ENCODE measurements around the gene NEXN. TPM values are rescaled to one million over a fixed set of nuclear protein-coding genes. Genes with fewer than 3 reads are reported as not detected.

Gene NEXN
- total and polyA plus RNA-seq, 8 donors: 12.7 to 64.3 (median 32.9) TPM

GRCh38 chr1:77925518-77925917 lies 37.1 kb downstream of the NEXN start:
- no peak for DNase-seq
- Histone ChIP-seq H3K36me3 (peaks cover 13 to 62% (median 28%) of the 10 kb centered on the region in 4 donors), H3K9me3 (no peaks in the 10 kb centered on the region), H3K4me3 (no peak overlapping the region), H3K27ac (no peak overlapping the region), H3K27me3 (no peaks in the 10 kb centered on the region), H3K4me1 (no peaks in the 10 kb centered on the region)
- intact Hi-C loops (cut with DNase I; ENCODE audit: low total_unique reads): no loop called here
- TF ChIP-seq EP300 (IDR thresholded peaks at IDR 0.05) (no peak), POLR2A (IDR thresholded peaks at IDR 0.05) (no peak), POLR2AphosphoS5 (IDR thresholded peaks at IDR 0.05) (no peak)
- TF ChIP-seq, protein P1, sequence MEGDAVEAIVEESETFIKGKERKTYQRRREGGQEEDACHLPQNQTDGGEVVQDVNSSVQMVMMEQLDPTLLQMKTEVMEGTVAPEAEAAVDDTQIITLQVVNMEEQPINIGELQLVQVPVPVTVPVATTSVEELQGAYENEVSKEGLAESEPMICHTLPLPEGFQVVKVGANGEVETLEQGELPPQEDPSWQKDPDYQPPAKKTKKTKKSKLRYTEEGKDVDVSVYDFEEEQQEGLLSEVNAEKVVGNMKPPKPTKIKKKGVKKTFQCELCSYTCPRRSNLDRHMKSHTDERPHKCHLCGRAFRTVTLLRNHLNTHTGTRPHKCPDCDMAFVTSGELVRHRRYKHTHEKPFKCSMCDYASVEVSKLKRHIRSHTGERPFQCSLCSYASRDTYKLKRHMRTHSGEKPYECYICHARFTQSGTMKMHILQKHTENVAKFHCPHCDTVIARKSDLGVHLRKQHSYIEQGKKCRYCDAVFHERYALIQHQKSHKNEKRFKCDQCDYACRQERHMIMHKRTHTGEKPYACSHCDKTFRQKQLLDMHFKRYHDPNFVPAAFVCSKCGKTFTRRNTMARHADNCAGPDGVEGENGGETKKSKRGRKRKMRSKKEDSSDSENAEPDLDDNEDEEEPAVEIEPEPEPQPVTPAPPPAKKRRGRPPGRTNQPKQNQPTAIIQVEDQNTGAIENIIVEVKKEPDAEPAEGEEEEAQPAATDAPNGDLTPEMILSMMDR (IDR thresholded peaks at IDR 0.05): no peak
- 69 to 95% (median 76%) methylated on average over 1 of the region's 1 CpG for WGBS, 5 donors

DNA sequence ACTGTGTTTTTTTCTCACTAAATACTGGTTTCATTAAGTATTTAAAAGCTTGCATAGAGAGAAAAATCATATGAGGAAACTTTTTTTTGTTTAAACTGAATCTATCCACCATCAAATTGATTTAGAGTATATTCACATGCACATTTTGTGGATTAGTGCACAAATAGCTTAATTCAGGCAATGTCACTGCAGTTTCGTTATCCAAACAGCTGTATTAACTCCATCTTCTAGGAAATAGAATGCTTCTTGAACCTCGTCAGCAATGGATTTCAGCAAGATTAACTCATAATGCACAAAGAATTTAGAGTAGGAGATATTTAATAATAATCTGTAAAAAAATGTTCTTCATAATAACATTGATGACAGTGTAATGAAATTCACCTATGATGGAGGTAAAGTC lies 37.5 kb downstream of the NEXN start:
- no peaks in the 10 kb centered on the region for H3K9me3 ChIP-seq
- intact Hi-C loops (cut with DNase I; ENCODE audit: low total_unique reads): no loop called here
- no peak overlapping the region for H3K27ac ChIP-seq
- no peak for TF ChIP-seq EP300 (IDR thresholded peaks at IDR 0.05)
- TF ChIP-seq POLR2AphosphoS5 (IDR thresholded peaks at IDR 0.05): no peak
- no peak for TF ChIP-seq POLR2A (IDR thresholded peaks at IDR 0.05)
- TF ChIP-seq, protein P1 (IDR thresholded peaks at IDR 0.05): no peak
- peak in 1 of 2 donors; percentile 4 for DNase-seq
- H3K4me1 ChIP-seq: no peaks in the 10 kb centered on the region
- peaks cover 16 to 62% (median 32%) of the 10 kb centered on the region in 4 donors for H3K36me3 ChIP-seq
- H3K27me3 ChIP-seq: no peaks in the 10 kb centered on the region
- no peak overlapping the region for H3K4me3 ChIP-seq
- WGBS, 5 donors: 65 to 82% (median 74%) methylated on average over 2 of the region's 2 CpGs

- intact Hi-C loops (cut with DNase I; ENCODE audit: low total_unique reads): no loop called here
- Histone ChIP-seq H3K27me3 (no peaks in the 10 kb centered on the region), H3K9me3 (no peaks in the 10 kb centered on the region), H3K4me1 (no peaks in the 10 kb centered on the region), H3K36me3 (peaks cover 16 to 62% (median 32%) of the 10 kb centered on the region in 4 donors), H3K4me3 (peak overlapping the region in 1 of 4 donors; percentile 1), H3K27ac (no peak overlapping the region)
- 65 to 76% (median 70%) methylated on average over 13 of the region's 13 CpGs for WGBS, 5 donors
- TF ChIP-seq POLR2A (IDR thresholded peaks at IDR 0.05): no peak
- TF ChIP-seq, protein P1 (IDR thresholded peaks at IDR 0.05): no peak
- TF ChIP-seq EP300 (IDR thresholded peaks at IDR 0.05): no peak
- TF ChIP-seq POLR2AphosphoS5 (IDR thresholded peaks at IDR 0.05): no peak
- DNase-seq: no peak
These were observed 38.3 kb downstream of the NEXN start for GRCh38 chr1:77926561-77927357.

DNA sequence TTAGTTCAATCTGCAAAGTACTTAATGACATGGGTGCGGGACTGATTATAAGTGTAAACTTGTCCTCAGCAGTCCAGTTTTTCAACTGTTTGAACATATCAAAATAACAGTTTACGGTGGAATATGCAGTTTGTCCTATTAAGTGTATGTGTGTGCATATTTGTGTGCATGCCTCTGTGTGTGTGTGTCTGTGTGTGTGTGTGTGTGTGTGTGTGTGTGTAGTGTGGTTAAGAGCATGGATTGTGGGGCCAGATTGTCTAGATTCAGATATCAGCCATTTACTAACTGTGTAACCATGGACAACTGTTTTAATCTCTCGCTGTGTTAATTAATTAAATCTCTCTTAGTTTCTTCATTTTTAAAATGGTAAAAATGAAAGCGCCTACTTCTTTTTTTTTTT lies 39.0 kb downstream of the NEXN start:
- Histone ChIP-seq H3K36me3 (peaks cover 16 to 63% (median 33%) of the 10 kb centered on the region in 4 donors), H3K4me3 (no peak overlapping the region), H3K27ac (no peak overlapping the region), H3K27me3 (no peaks in the 10 kb centered on the region), H3K4me1 (no peaks in the 10 kb centered on the region), H3K9me3 (no peaks in the 10 kb centered on the region)
- DNase-seq: no peak
- intact Hi-C loops (cut with DNase I; ENCODE audit: low total_unique reads): no loop called here
- TF ChIP-seq POLR2AphosphoS5 (IDR thresholded peaks at IDR 0.05) (no peak), POLR2A (IDR thresholded peaks at IDR 0.05) (no peak), EP300 (IDR thresholded peaks at IDR 0.05) (no peak)
- TF ChIP-seq, protein P1 (IDR thresholded peaks at IDR 0.05): no peak
- WGBS, 5 donors: 52 to 73% (median 65%) methylated on average over 4 of the region's 4 CpGs
